ENCODE results near the gene PARP12.

PARP12 gene

GRCh38 chr7:140010194-140010895 is 52.4 kb downstream of the PARP12 start:
- DNase-seq = no peak

- no peak for DNase-seq
These were observed 53.0 kb downstream of the PARP12 start for GRCh38 chr7:140009735-140010134.

- DNase-seq = no peak
These were observed 53.8 kb downstream of the PARP12 start for GRCh38 chr7:140008755-140009610.

GRCh38 chr7:140007051-140007690 is 55.6 kb downstream of the PARP12 start:
- no peak for DNase-seq

- no peak for DNase-seq
These were observed 56.2 kb downstream of the PARP12 start for GRCh38 chr7:140006600-140006999.

GRCh38 chr7:140005754-140006503 is 56.8 kb downstream of the PARP12 start:
- peak in 1 of 2 experiments; percentile 4 for DNase-seq

GRCh38 chr7:140005341-140005740 is 57.4 kb downstream of the PARP12 start:
- no peak for DNase-seq

- no peak for DNase-seq
These were observed 58.1 kb downstream of the PARP12 start for GRCh38 chr7:140004672-140005071.

- no peak for DNase-seq
These were observed 58.8 kb downstream of the PARP12 start for GRCh38 chr7:140003913-140004382.

- DNase-seq = no peak
These were observed 62.0 kb downstream of the PARP12 start for GRCh38 chr7:140000666-140001268.

GRCh38 chr7:139999516-139999915 is 63.2 kb downstream of the PARP12 start:
- no peak for DNase-seq

- DNase-seq = no peak
These were observed 64.2 kb downstream of the PARP12 start for GRCh38 chr7:139998572-139998971.

GRCh38 chr7:139995017-139995915 is 67.5 kb downstream of the PARP12 start:
- DNase-seq = no peak

GRCh38 chr7:139994356-139994755 is 68.4 kb downstream of the PARP12 start:
- no peak for DNase-seq

GRCh38 chr7:139993592-139993991 is 69.2 kb downstream of the PARP12 start:
- no peak for DNase-seq

- no peak for DNase-seq
These were observed 69.6 kb downstream of the PARP12 start for GRCh38 chr7:139993169-139993568.

- DNase-seq = no peak
These were observed 70.3 kb downstream of the PARP12 start for GRCh38 chr7:139992353-139993044.

GRCh38 chr7:139991911-139992310 is 70.8 kb downstream of the PARP12 start:
- no peak for DNase-seq

GRCh38 chr7:139991269-139991666 is 71.5 kb downstream of the PARP12 start:
- DNase-seq = no peak

GRCh38 chr7:139990571-139991268 is 72.0 kb downstream of the PARP12 start:
- DNase-seq = no peak

Measured in NCI-H446 (cell line).